H9 (cell line): Measurements from ENCODE around the gene TDO2. TPM values are rescaled to one million over a fixed set of nuclear protein-coding genes. Genes with fewer than 3 reads are reported as not detected.
"Not testable (repeated sequence)": the region's sequence is repeated elsewhere in the genome, so short reads cannot be mapped to it uniquely, and the experiment has no call there.

Experiments
- DNase-seq: peaks from one replicate; pipeline ENCODE4 v3.0.0-alpha.2; 2017
- H2AFZ ChIP-seq: one replicate; pipeline ENCODE4 v1.6.1; 2013; ENCODE audit warnings: mild to moderate bottlenecking, low read length, control low read depth, moderate library complexity
- H2AK5ac ChIP-seq: 2 replicates; pipeline ENCODE4 v1.6.1; 2013; ENCODE audit warnings: low read length, control low read depth, mixed read lengths; ENCODE audit not compliant: insufficient read length
- H2BK120ac ChIP-seq: one replicate; pipeline ENCODE4 v1.6.1; 2013; ENCODE audit warnings: low read depth, mild to moderate bottlenecking, low read length, control low read depth, inconsistent platforms; ENCODE audit not compliant: poor library complexity, severe bottlenecking
- H2BK12ac ChIP-seq: 2 replicates; pipeline ENCODE4 v1.6.1; 2013; ENCODE audit warnings: low read length, control low read depth, mixed read lengths, low read depth; ENCODE audit not compliant: insufficient read length
- H2BK15ac ChIP-seq: 2 replicates; pipeline ENCODE4 v1.6.1; 2013; ENCODE audit warnings: low read depth, low read length, control low read depth
- H2BK20ac ChIP-seq: one replicate; pipeline ENCODE4 v1.6.1; 2013; ENCODE audit warnings: low read depth, mild to moderate bottlenecking, low read length, control low read depth, inconsistent platforms; ENCODE audit not compliant: poor library complexity, severe bottlenecking
- H2BK5ac ChIP-seq: 2 replicates; pipeline ENCODE4 v1.6.1; 2013; ENCODE audit warnings: low read length, control low read depth, mixed read lengths; ENCODE audit not compliant: insufficient read length
- H3K14ac ChIP-seq: 2 replicates; pipeline ENCODE4 v1.6.1; 2013; ENCODE audit warnings: low read length, control low read depth; ENCODE audit not compliant: insufficient read depth
- H3K18ac ChIP-seq: 2 replicates; pipeline ENCODE4 v1.6.1; 2013; ENCODE audit warnings: low read depth, mild to moderate bottlenecking, mixed read lengths, low read length, control low read depth; ENCODE audit not compliant: insufficient read length
- H3K23ac ChIP-seq: 2 replicates; pipeline ENCODE4 v1.6.1; 2013; ENCODE audit warnings: low read length, control low read depth, mixed read lengths, low read depth; ENCODE audit not compliant: insufficient read length
- H3K23me2 ChIP-seq: 2 replicates; pipeline ENCODE4 v1.6.1; 2013; ENCODE audit warnings: low read depth, mild to moderate bottlenecking, mixed read lengths, low read length, control low read depth; ENCODE audit not compliant: insufficient read length, poor library complexity, severe bottlenecking
- H3K27ac ChIP-seq: 2 replicates; pipeline ENCODE4 v1.5.1; 2013; ENCODE audit warnings: low read length, control low read depth, mixed read lengths, low read depth; ENCODE audit not compliant: insufficient read length
- H3K27me3 ChIP-seq: 2 replicates; pipeline ENCODE4 v1.6.1; 2013; ENCODE audit warnings: low read length, control low read depth, inconsistent platforms; ENCODE audit not compliant: insufficient read depth
- H3K4ac ChIP-seq: 2 replicates; pipeline ENCODE4 v1.6.1; 2013; ENCODE audit warnings: low read depth, mild to moderate bottlenecking, control low read depth, inconsistent platforms, low read length, moderate library complexity
- H3K4me1 ChIP-seq: 2 replicates; pipeline ENCODE4 v1.6.1; 2013; ENCODE audit warnings: low read length, control low read depth, inconsistent platforms; ENCODE audit not compliant: insufficient read depth
- H3K4me2 ChIP-seq: 2 replicates; pipeline ENCODE4 v1.6.1; 2013; ENCODE audit warnings: low read length, control low read depth, mixed read lengths; ENCODE audit not compliant: insufficient read length, insufficient read depth
- H3K56ac ChIP-seq: 2 replicates; pipeline ENCODE4 v1.6.1; 2013; ENCODE audit warnings: low read depth, mild to moderate bottlenecking, mixed read lengths, low read length, control low read depth; ENCODE audit not compliant: insufficient read length
- H3K79me1 ChIP-seq: 2 replicates; pipeline ENCODE4 v1.6.1; 2013; ENCODE audit warnings: low read depth, mild to moderate bottlenecking, moderate library complexity, low read length, control low read depth, inconsistent platforms; ENCODE audit not compliant: insufficient read depth, poor library complexity, severe bottlenecking
- H3K79me2 ChIP-seq: 2 replicates; pipeline ENCODE4 v1.6.1; 2013; ENCODE audit warnings: low read length, control low read depth, inconsistent platforms; ENCODE audit not compliant: insufficient read depth
- H3K9ac ChIP-seq: 2 replicates; pipeline ENCODE4 v1.6.1; 2013; ENCODE audit warnings: low read length, control low read depth, mixed read lengths; ENCODE audit not compliant: insufficient read length; ENCODE audit errors: extremely low read depth
- H3K9me3 ChIP-seq: one replicate; pipeline ENCODE4 v1.6.1; 2013; ENCODE audit warnings: low read depth, low read length, inconsistent platforms; ENCODE audit not compliant: control insufficient read depth
- H3T11ph ChIP-seq: one replicate; pipeline ENCODE4 v1.6.1; 2013; ENCODE audit warnings: mild to moderate bottlenecking, low read length, control low read depth, inconsistent platforms
- H4K20me1 ChIP-seq: one replicate; pipeline ENCODE4 v1.6.1; 2013; ENCODE audit not compliant: control insufficient read depth, insufficient read length, insufficient read depth
- H4K5ac ChIP-seq: 2 replicates; pipeline ENCODE4 v1.6.1; 2013; ENCODE audit warnings: low read depth, mild to moderate bottlenecking, mixed read lengths, low read length, control low read depth; ENCODE audit not compliant: insufficient read length
- H4K8ac ChIP-seq: replicated peaks from 2 replicates; pipeline ENCODE4 v1.6.1; 2013; ENCODE audit warnings: low read length, control low read depth, mixed read lengths, low read depth; ENCODE audit not compliant: insufficient read length
- H4K91ac ChIP-seq: 2 replicates; pipeline ENCODE4 v1.6.1; 2013; ENCODE audit warnings: low read depth, mild to moderate bottlenecking, moderate library complexity, mixed read lengths, low read length, control low read depth; ENCODE audit not compliant: insufficient read length
- H3K27ac Mint-ChIP-seq, 3 experiments: 2 replicates in 2 of 3; 3 replicates in 1 of 3; pipeline ENCODE4 v1.8.0; 2020 to 2021; ENCODE audit warnings: mixed read lengths in 3 of 3, mild to moderate bottlenecking in 1 of 3, moderate library complexity in 1 of 3
- H3K27me3 Mint-ChIP-seq: 2 replicates; pipeline ENCODE4 v1.8.0; 2021; ENCODE audit warnings: low read depth, mild to moderate bottlenecking, moderate library complexity, mixed read lengths
- H3K36me3 Mint-ChIP-seq, 3 experiments: 2 replicates in 2 of 3; 3 replicates in 1 of 3; pipeline ENCODE4 v1.8.0; 2020 to 2021; ENCODE audit warnings: low read depth in 3 of 3, mixed read lengths in 3 of 3; ENCODE audit not compliant: insufficient read depth in 1 of 3
- H3K4me1 Mint-ChIP-seq, 2 experiments: 2 replicates each; pipeline ENCODE4 v1.8.0; 2020; ENCODE audit warnings: mixed read lengths in 2 of 2
- H3K4me3 Mint-ChIP-seq, 2 experiments: 2 replicates in 1 of 2; 3 replicates in 1 of 2; pipeline ENCODE4 v1.8.0; 2020 to 2021; ENCODE audit warnings: mild to moderate bottlenecking in 2 of 2, mixed read lengths in 2 of 2, moderate library complexity in 1 of 2
- H3K9me3 Mint-ChIP-seq, 2 experiments: 2 replicates in 1 of 2; 3 replicates in 1 of 2; pipeline ENCODE4 v1.8.0; 2020; ENCODE audit warnings: mild to moderate bottlenecking in 2 of 2, mixed read lengths in 2 of 2, moderate library complexity in 1 of 2
- CTCF ChIP-seq: fragments of 200-600 bp; sonication (generic); conservative IDR thresholded peaks from 3 replicates; pipeline ENCODE4 v1.8.0; 2021; ENCODE audit warnings: antibody characterized with exemption, mild to moderate bottlenecking
- WGBS: extraction: QIAGEN DNeasy Blood & Tissue Kit; methylation state at CpG from one replicate; pipeline ENCODE4 v1.1.7; 2013; ENCODE audit warnings: missing lambda C conversion rate, low lambda C conversion rate, mixed read lengths; ENCODE audit not compliant: insufficient read length; ENCODE audit errors: extremely low coverage; 5-methylcytosine and 5-hydroxymethylcytosine counted together
- total RNA-seq: library from RNA; stranded (reverse); gene quantifications from 2 replicates; pipeline ENCODE4 v1.2.1, GENCODE V29; 2021

Gene TDO2
- total RNA-seq, 1 experiment from 2014 or later, result not detected

DNA sequence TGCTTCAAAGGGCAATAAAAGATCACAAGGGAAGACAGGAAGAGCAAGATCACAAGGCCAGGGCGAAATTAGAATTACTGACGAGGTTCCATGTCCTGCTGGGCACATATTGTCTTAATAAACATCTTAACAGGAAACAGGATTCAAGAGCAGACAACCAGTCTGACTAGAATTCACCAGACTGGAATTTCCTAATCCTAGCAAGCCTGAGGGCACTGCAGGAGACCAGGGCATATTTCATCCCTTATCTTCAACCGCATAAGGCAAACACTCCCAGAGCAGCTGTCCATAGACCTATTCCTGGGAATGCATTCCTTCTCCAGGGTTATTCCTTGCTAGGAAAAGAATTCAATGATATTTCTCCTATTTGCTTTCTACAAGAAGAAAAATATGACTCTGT, 12.4 kb upstream of the TDO2 start:
- Histone ChIP-seq H3K14ac (no peak overlapping the region), H3K4me2 (no peak overlapping the region), H4K8ac (no peak overlapping the region), H3K4ac (no peak overlapping the region), H2BK120ac (no peak overlapping the region), H4K20me1 (no peaks in the 10 kb centered on the region), H3K23me2 (no peaks in the 10 kb centered on the region), H3K4me1 (no peaks in the 10 kb centered on the region), H3T11ph (no peak overlapping the region), H3K79me2 (no peaks in the 10 kb centered on the region), H3K23ac (no peak overlapping the region), H3K56ac (no peak overlapping the region), H3K27me3 (no peaks in the 10 kb centered on the region), H2BK15ac (no peak overlapping the region), H3K9ac (no peak overlapping the region), H3K79me1 (no peaks in the 10 kb centered on the region), H3K9me3 (peaks cover 12% of the 10 kb centered on the region), H3K18ac (no peak overlapping the region), H2AK5ac (no peak overlapping the region), H4K5ac (no peak overlapping the region), H2AFZ (no peak overlapping the region), H2BK5ac (no peak overlapping the region), H3K27ac (no peak overlapping the region), H4K91ac (no peak overlapping the region), H2BK12ac (no peak overlapping the region), H2BK20ac (no peak overlapping the region)
- Mint-ChIP-seq H3K4me3 (no peak overlapping the region), H3K4me1 (no peaks in the 10 kb centered on the region), H3K36me3 (peaks cover 9 to 28% (median 19%) of the 10 kb centered on the region in 3 experiments), H3K9me3 (peaks cover 19 to 32% of the 10 kb centered on the region in 2 experiments), H3K27ac (no peak overlapping the region), H3K27me3 (no peaks in the 10 kb centered on the region; the same call in 1 of the 2 replicates)
- DNase-seq, result no peak
- no CpG with 5 or more reads among the region's 3 CpGs for whole genome bisulfite sequencing
- TF ChIP-seq CTCF, result no peak

- H3K27me3 Mint-ChIP-seq, H3K4me3 Mint-ChIP-seq, H2BK120ac ChIP-seq, H3K23me2 ChIP-seq, H4K5ac ChIP-seq, H3K23ac ChIP-seq, H3K18ac ChIP-seq, H4K20me1 ChIP-seq, H3K4me1 ChIP-seq, H3K56ac ChIP-seq, H3T11ph ChIP-seq, H3K27me3 ChIP-seq, H2AFZ ChIP-seq, H2AK5ac ChIP-seq, H3K9ac ChIP-seq, H3K4me2 ChIP-seq, H3K4ac ChIP-seq, H3K9me3 ChIP-seq, H3K27ac Mint-ChIP-seq, H3K79me1 ChIP-seq, H2BK15ac ChIP-seq, H4K8ac ChIP-seq, H3K14ac ChIP-seq, H2BK20ac ChIP-seq, DNase-seq, H3K79me2 ChIP-seq, H3K36me3 Mint-ChIP-seq, H2BK12ac ChIP-seq, H4K91ac ChIP-seq, H2BK5ac ChIP-seq, H3K27ac ChIP-seq: not testable (repeated sequence)
- peaks cover 6 to 17% of the 10 kb centered on the region in 2 experiments; a peak in 4 of 5 replicates for H3K9me3 Mint-ChIP-seq
- peaks cover 9 to 11% of the 10 kb centered on the region in 2 experiments; a peak in 3 of 4 replicates for H3K4me1 Mint-ChIP-seq
- no CpG with 5 or more reads among the region's 2 CpGs for WGBS
Measured at GRCh38 chr4:155898371-155898770, 5.1 kb upstream of the TDO2 start.
